Activated CD8-positive, alpha-beta memory T cell treated with anti-CD3 and anti-CD28 coated beads for 36 hours (primary cell): Measurements from ENCODE around the gene CLDN20. TPM values are rescaled to one million over a fixed set of nuclear protein-coding genes. Genes with fewer than 3 reads are reported as not detected.
"Not testable (repeated sequence)": the region's sequence is repeated elsewhere in the genome, so short reads cannot be mapped to it uniquely, and the experiment has no call there.

Experiments
- CTCF ChIA-PET: fragments of 350-600 bp; sonication (Branson Sonifier 250); formaldehyde crosslinking; loops from one replicate; lab custom pipeline; 2021; ENCODE audit warnings: antibody characterized with exemption; lab: Charles Lee
- POLR2A ChIA-PET: fragments of 350-600 bp; sonication (Branson Sonifier 250); formaldehyde crosslinking; loops from one replicate; lab custom pipeline; 2021; ENCODE audit warnings: antibody characterized with exemption; lab: Charles Lee
- total RNA-seq, 2 experiments: library from RNA; stranded (reverse); gene quantifications; one replicate each; pipeline ENCODE4 v1.2.3, GENCODE V29; 2021

The CLDN20 gene, protein sequence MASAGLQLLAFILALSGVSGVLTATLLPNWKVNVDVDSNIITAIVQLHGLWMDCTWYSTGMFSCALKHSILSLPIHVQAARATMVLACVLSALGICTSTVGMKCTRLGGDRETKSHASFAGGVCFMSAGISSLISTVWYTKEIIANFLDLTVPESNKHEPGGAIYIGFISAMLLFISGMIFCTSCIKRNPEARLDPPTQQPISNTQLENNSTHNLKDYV
- total RNA-seq: not detected

DNA sequence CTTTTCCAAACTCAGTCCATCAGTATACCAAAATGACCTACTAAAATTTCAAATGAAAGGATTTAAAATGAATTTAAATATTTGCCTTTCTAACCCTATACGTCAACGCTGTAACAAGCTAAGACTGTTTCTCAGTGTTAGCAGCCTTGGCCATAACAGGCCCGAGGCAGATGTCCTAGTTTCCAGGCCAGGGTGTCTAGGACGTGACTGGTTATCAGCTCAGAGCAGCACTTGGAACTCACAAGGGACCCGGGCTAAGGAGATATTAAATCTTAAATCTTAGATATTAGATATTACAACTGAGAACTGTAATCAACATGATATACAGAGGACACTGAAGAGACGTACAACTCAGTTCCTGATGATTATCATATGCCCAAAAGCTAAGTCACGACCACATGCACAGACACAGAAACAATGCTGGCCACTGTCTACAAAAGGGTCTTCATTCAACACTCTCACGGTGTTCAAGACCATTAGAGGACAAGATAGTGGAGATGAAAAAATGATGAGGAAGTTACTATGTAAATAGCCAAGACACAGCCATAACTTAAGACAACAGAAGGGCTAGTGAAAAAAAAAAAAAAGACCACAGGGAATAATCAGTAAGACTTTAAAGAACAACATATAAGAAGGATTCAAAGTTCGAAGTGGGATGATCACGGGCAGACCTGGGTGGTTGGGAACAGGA lies at the start of gene CLDN20:
CLDN20 (plus strand) TSS at position 641 of the 691 bp plus-strand sequence. CDS start 11,707 bp downstream, outside the sequence.
- POLR2A ChIA-PET: no interaction called here
- CTCF ChIA-PET: no interaction called here

DNA sequence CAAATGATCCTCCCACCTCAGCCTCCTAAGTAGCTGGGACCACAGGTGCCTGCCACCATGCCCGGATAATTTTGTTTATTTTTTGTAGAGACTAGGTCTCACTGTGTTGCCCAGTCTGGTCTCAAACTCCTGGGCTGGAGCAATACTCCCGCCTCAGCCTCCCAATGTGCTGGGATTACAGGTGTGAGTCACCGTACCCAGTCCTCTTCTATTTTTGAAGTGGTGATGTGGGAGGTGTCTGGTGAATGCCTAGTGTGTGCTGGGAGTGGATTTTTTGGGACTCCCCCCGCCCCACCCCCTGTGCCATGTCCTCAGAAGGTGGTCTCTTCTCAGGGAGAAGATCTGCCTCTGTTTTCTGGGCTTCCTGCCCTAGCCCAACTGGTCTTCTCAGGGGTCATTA lies 47.9 kb upstream of the CLDN20 start:
- ChIA-PET CTCF (no interaction called here), POLR2A (no interaction called here)

DNA sequence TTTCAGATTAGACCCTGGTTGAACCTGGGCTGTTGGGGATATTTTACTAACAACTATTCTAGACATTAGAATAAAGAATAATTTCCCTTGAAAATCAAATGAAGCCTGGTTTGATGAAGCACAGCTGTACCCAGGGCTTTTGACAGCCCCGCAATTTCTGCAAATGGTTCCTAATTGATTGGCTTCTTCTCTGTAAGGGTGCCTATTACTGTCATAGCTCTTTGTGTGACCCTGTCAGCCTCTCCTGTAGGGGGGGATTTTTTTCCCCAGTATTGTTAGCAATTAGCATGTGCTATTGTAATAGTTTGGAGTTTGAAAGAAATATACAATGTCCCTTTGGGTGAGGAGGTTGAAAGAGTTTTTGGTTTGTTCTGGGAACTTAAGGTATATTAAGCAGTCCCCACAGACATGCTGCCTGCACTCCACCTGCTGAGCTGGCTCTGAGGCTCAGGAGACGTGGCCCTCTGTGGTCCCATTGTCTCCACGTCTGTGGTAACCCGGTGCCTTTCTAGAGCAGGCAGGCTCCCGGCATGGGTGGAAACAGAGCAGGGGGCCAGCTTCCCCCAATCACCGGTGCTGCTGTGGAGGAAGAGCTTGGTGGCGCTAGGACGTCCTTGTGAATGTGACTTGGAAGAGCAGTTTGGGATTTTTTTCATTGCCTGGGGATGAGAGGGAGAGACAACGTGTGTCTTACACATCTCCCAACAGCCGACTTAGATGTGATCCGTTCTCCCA lies 47.3 kb upstream of the CLDN20 start:
- POLR2A ChIA-PET: no interaction called here
- CTCF ChIA-PET: no interaction called here

DNA sequence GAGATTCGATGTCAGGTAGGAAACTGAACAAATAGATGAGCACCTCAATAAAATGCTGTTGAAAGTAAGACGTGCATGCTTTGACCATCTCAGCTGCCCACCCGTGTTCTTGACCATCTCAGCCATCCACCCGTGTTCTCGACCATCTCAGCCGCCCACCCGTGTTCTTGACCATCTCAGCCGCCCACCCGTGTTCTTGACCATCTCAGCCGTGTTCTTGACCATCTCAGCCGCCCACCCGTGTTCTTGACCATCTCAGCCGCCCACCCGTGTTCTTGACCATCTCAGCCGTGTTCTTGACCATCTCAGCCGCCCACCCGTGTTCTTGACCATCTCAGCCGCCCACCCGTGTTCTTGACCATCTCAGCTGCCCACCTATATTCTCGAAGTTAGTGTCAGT lies 45.1 kb upstream of the CLDN20 start:
- CTCF ChIA-PET, POLR2A ChIA-PET: not testable (repeated sequence)

DNA sequence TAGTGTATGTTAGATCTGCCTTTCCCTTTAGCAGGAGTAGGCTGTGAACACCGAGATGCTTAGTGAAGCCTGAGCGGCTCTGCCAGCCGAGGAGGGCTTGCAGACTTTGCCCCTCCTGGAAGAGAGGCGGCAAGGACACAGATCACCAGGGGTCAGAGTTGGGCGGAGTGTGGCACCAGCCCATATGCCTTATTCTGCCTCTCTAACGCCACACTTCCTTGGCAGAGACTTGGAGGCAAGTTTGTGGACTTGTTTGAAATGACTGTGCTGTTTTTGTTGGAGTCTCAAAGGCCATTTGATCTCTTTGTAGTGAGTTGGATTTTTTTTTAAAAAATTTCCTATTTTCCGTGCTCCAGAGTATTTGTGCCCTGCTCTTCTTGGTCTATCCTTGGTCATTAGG lies 44.5 kb upstream of the CLDN20 start:
- CTCF ChIA-PET: no interaction called here
- POLR2A ChIA-PET: no interaction called here

DNA sequence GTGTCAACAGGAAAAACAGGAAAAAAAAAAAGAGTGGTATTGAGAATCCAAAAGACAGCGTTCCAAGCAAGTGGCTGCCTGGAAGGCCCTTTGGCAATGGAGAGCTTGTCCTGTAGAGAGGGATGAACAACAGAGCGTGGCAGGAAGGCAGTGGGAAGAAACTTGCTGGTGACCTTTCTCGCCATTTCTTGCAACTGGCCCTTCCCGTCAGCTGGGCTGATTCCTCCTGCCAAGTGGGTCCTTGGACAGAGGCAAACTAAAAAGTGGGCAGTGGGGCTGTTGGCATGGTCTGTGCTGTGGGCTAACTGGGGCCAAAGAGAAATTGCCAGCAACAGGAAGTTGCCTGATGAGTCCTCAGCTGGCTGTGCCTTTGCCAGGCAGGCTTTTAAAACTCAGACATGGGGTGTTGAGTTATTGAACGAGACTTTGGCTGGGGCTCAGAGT lies 43.9 kb upstream of the CLDN20 start:
- ChIA-PET POLR2A (no interaction called here), CTCF (no interaction called here)

DNA sequence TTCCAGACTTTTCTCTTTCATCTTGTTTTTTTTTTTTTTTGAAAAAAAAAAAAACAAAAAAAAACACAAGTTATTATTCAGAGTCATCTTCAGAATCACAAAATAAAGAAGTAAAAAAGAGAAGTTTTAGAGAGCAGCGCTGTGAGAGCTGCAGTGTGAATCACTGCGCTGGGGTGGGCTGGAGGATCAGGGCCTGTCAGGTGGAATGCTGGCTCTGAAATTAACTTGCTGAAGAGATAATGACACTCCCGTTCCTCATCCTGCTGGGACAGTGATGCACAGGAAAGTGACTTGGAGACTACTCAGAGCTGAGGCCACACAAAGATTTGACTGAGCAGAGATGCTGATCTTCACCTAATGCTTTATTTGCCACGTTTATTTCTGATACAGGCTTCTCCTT lies 42.7 kb upstream of the CLDN20 start:
- POLR2A ChIA-PET: no interaction called here
- CTCF ChIA-PET: interaction anchor here (1.4 kb wide), 1 partner anchor 12 kb away, joined by 3 read pairs; no protein-coding TSS in a partner anchor

DNA sequence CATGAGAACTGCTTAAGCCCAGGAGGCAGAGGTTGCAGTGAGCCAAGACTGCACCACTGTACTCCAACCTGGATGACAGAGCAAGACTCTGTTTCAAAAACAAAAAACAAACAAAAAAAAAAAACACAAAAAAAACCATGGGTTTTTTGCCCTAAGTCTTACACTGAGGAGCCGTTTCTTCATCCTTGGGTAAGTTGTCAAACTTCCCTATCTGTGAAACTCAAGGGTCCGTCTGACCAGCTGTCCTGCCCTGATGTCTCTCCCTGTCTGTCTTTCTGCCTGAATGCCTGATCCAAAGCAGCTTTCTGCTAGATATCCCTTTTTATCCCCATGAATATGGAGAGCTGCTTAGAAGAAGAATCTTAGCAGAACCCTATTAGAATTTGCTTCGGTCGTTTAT lies 41.3 kb upstream of the CLDN20 start:
- ChIA-PET POLR2A (no interaction called here), CTCF (no interaction called here)

DNA sequence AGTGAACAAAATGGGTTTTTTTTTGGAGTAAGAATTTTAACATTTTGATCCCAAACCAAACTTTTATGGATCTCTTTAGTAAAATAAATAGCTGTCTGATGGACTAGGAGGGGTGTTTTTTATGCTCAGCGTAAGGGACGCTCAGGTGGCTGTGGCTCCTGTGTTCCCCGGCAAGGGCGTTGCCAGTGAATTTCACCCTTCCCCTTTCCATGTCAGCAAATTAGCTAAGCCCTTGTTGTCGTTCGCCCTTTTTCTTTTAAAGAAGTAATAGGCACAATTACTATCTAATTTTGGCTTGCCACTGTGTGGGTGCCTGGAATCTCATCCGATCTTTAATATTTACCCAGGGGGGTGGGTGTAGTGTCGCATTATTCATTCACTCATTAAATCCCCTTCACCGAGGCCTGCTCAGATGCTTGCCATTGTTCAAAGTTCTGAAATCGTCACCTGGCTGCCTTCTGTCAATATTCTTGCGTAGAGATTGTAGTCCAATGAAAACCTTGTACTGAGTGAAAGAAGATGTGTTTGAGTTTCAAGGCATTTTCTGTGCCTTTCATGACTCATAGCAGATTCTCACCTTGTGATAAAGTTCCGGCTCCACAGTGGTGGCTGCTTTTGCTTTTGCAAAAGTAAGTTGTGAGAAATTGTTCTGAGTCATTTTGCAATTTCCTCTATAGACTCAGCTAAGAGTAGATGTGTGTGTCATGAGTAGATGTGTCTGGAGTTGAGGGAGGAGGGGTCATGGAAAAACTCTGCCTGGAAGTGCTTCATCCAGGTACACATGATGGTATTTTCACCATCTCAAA lies 40.0 kb upstream of the CLDN20 start:
- POLR2A ChIA-PET: interaction anchor here (0.6 kb wide), 1 partner anchor 54 kb away, joined by 3 read pairs; no protein-coding TSS in a partner anchor

DNA sequence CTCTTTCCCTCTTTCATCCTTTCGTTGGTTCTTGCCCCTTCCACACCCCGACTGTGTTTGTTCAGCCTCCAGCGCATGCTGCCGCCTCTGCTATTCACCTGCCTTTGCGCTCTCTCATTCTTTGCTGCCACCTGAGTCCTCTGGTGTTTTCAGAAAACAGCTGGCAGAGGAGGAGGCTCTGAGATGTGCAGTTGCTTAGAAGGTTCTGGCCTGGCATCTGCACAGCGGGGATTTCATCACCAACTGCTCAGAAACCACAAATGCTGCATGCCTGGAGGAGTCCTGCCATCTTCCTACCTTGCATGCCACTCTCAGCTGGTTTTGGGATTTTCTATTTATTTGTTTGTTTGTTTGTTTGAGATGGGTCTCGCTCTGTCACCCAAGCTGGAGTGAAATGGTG lies 39.2 kb upstream of the CLDN20 start:
- ChIA-PET CTCF (interaction anchor here (1.0 kb wide), 1 partner anchor 53 kb away, joined by 3 read pairs; no protein-coding TSS in a partner anchor), POLR2A (no interaction called here)

More for the DNA sequence above, 40.0 kb upstream of the CLDN20 start:
- CTCF ChIA-PET: interaction anchor here (0.7 to 1.6 kb wide), 3 partner anchors 46 to 1921 kb away, joined by 3 to 5 read pairs (median 4); no protein-coding TSS in a partner anchor

DNA sequence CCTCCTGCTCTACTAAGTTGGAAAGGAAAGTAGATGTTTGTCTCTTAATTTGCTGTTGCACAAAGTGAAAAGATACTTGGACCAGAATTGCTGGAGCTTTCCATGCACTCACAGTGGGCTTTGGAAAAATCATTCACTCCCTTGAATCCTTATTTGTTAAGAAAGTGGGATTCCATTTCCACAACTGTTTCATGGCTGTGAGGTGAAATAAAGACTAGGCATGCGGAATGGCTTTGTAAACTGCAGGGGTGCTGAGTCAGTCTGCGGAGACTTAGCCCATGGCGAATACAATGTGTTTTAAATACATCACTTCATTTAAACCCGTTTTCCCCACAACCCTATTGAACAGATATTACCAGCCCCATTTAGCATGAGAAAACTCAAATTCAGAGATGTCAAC lies 36.8 kb upstream of the CLDN20 start:
- ChIA-PET POLR2A (interaction anchor here (0.5 kb wide), 1 partner anchor 616 kb away, joined by 3 read pairs; no protein-coding TSS in a partner anchor), CTCF (no interaction called here)

DNA sequence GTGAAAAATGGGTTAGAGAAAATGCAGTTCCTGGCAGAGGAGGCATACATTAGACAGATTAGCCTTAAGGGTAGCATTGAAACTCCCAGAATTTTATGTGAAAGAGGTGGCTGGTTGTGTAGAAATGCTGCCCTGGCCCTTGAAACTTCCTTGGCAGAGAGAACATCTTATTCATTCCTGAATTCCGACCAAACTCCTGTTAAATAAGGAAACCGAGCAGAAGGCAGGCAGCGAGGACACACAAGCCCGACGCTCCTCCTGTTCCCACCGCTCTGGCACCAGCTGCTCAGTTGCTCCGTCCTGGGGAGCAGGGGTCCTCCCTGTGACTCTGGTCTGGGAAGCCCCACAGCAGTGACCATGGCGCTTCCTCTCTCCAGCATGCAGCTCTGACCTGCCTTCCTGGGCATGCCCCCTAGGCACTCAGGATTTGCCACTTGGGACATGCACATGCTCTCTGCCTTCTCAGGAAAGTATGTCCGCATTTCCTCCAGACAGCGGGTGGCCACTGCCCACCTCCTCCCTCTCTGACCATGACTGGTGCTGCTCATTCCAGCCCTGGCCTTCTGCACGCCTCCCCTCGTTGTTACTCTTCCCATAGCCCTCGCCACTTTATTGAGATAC lies 35.2 kb upstream of the CLDN20 start:
- POLR2A ChIA-PET: no interaction called here
- CTCF ChIA-PET: no interaction called here

DNA sequence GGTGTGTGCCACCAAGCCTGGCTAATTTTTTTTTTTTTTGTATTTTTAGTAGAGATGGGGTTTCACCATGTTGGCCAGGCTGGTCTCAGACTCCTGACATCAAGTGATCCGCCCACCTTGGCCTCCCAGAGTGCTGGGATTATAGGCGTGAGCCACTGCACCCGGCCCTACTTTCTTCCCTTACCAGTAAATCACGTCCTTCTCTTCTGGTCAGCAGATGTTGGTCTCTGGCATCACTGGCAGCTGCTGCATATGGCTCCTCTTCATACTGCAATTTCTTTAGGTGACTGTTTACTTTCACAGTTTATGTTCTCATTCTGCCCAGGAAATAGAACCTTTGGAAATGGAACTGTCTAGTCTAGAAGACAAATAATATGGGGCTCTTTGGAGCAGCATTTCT lies 32.8 kb upstream of the CLDN20 start:
- POLR2A ChIA-PET, CTCF ChIA-PET: not testable (repeated sequence)

DNA sequence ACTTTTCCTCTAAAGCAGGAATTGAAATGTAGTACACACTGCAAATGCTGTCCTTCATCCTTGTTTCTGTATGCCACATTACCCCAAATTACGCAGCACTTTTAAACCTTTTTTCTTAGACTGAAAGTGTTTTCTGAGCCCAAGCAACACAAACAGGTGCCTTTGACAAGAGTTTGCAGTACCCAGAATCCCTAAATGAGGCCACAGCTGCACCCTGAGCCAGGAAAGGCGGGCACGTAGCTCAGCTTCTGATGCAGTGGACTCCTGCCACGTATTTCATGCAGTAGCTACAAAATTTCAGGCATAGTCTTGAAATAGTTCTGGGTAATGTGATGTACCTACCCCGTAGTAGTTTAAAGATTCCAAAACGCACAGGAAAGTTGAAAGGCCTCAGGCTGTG lies 31.0 kb upstream of the CLDN20 start:
- ChIA-PET POLR2A (no interaction called here), CTCF (interaction anchor here (0.6 kb wide), 1 partner anchor 246 kb away, joined by 3 read pairs; no protein-coding TSS in a partner anchor)

DNA sequence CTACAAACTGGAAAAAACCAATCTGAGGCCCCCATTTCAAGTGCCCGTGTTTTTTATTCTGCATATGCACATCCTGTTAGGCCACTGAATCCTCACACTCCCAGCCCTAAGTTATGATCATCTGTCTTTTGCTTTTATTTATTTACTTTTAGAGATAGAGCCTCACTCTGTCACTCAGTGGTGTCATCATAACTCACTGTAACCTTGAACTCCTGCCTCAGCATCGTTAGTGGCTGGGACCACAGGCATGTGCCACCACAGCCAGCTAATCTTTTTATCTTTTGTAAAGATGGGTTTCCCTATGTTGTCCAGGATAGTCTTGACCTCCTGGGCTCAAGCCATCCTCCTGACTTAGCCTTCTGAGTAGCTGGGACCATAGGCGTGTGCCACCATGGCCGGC lies 29.6 kb upstream of the CLDN20 start:
- CTCF ChIA-PET: no interaction called here
- POLR2A ChIA-PET: no interaction called here

DNA sequence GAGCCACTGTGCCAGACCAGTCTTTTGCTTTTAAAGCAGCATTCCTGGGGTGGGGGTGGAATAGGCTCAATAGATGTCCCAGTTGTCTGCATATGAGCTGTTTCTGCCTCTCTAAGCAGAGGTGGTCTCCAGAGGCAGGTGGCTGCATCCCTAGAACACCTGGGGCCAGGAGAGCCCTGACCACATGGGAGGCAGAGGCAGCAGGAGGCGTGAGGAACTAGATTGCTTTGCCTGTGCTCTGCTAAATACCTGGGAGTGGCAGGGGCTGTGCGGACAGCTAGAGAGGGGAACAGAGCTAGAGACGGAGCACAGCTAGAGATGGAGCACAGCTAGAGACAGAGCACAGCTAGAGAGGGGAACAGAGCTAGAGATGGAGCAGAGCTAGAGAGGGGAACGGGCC lies 29.1 kb upstream of the CLDN20 start:
- CTCF ChIA-PET: no interaction called here

DNA sequence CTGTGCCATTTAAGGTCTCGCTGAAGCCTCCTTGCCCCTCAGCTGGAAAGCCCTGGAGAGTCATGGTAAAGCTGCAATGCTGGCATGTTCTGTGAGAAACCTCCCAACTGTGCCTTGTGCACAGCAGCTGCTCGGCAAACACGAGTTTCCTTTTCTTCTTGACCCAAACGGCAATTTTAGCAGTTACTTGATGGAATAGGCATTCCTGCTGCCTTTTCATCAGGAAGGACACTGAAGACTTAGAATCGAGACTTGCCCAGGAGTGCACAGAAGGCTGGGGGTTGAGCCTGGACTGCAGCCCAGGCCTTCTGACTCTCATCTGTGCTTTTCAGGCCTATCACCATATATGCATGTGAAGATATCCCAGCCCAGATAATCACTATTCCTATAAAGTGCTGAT lies 28.7 kb upstream of the CLDN20 start:
- CTCF ChIA-PET: no interaction called here
- POLR2A ChIA-PET: no interaction called here

More for the DNA sequence above, 29.1 kb upstream of the CLDN20 start:
- POLR2A ChIA-PET: no interaction called here

DNA sequence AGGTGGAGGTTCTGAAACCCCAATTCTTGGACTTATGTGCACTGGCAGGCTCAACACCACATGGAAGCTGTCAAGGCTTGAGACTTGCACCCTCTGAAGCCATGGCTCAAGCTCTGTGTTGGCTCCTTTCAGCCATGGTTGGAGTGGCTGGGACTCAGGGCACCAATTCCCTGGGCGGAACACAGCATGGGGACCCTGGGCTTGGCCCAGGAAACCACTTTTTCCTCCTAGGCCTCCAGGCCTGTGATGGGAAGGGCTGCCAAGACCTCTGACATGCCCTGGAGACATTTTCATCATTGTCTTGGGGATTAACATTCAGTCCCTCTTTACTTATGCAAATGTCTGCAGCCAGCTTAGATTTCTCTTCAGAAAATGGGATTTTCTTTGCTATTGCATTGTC lies 26.2 kb upstream of the CLDN20 start:
- POLR2A ChIA-PET: no interaction called here
- CTCF ChIA-PET: no interaction called here
